WTC11 (cell line): Measurements from ENCODE around the gene ABCA1. TPM values are rescaled to one million over a fixed set of nuclear protein-coding genes. Genes with fewer than 3 reads are reported as not detected.

Experiments
- ATAC-seq: fragments of 200-7000 bp; cut with Tn5 transposase; 2 replicates; pipeline ENCODE4 v1.10.0; 2021; ENCODE audit warnings: mild to moderate bottlenecking, moderate library complexity
- CTCF ChIA-PET: fragments of 300-600 bp; sonication (Branson Sonifier 250); formaldehyde crosslinking; loops from one replicate; lab custom pipeline; 2021; ENCODE audit warnings: antibody characterized with exemption; lab: Charles Lee
- POLR2A ChIA-PET: fragments of 350-600 bp; sonication (Branson Sonifier 250); formaldehyde crosslinking; loops from one replicate; lab custom pipeline; 2021; ENCODE audit warnings: antibody characterized with exemption; lab: Charles Lee
- DNase-seq: peaks from one replicate; pipeline ENCODE4 v3.0.0; 2021; ENCODE audit warnings: low spot score
- H3K27ac Mint-ChIP-seq: 2 replicates; pipeline ENCODE4 v1.8.0; 2021; ENCODE audit warnings: mixed read lengths
- H3K27me3 Mint-ChIP-seq: 2 replicates; pipeline ENCODE4 v1.8.0; 2021; ENCODE audit warnings: low read depth, mild to moderate bottlenecking, moderate library complexity, mixed read lengths
- H3K36me3 Mint-ChIP-seq: 2 replicates; pipeline ENCODE4 v1.8.0; 2021; ENCODE audit warnings: mixed read lengths
- H3K4me1 Mint-ChIP-seq: 2 replicates; pipeline ENCODE4 v1.8.0; 2022; ENCODE audit warnings: mixed read lengths
- H3K4me3 Mint-ChIP-seq: 2 replicates; pipeline ENCODE4 v1.8.0; 2021; ENCODE audit warnings: mild to moderate bottlenecking, moderate library complexity, mixed read lengths
- H3K9me3 Mint-ChIP-seq: 2 replicates; pipeline ENCODE4 v1.8.0; 2021; ENCODE audit warnings: mixed read lengths
- ATF6 ChIP-seq: sonication (generic); formaldehyde crosslinking; IDR thresholded peaks from 2 replicates; pipeline ENCODE4 v1.8.1; 2023; ENCODE audit warnings: mild to moderate bottlenecking, missing genetic modification reagents
- CREB1 ChIP-seq: sonication (generic); formaldehyde crosslinking; IDR thresholded peaks from 2 replicates; pipeline ENCODE4 v1.8.0; 2023; ENCODE audit warnings: mild to moderate bottlenecking, missing genetic modification reagents
- CREM ChIP-seq: sonication (generic); formaldehyde crosslinking; IDR thresholded peaks from 2 replicates; pipeline ENCODE4 v1.8.1; 2022; ENCODE audit warnings: mild to moderate bottlenecking, missing genetic modification reagents, moderate library complexity
- E2F4 ChIP-seq: sonication (generic); formaldehyde crosslinking; IDR thresholded peaks from 2 replicates; pipeline ENCODE4 v1.8.1; 2022; ENCODE audit warnings: low read depth, mild to moderate bottlenecking, moderate library complexity, missing genetic modification reagents, borderline replicate concordance
- FOXK1 ChIP-seq: sonication (generic); formaldehyde crosslinking; IDR thresholded peaks from 2 replicates; pipeline ENCODE4 v1.8.0; 2022; ENCODE audit warnings: mild to moderate bottlenecking, moderate library complexity, missing genetic modification reagents
- GABPB1 ChIP-seq: sonication (generic); formaldehyde crosslinking; IDR thresholded peaks from 2 replicates; pipeline ENCODE4 v1.8.1; 2023; ENCODE audit warnings: mild to moderate bottlenecking, missing genetic modification reagents
- IRF2 ChIP-seq: sonication (generic); formaldehyde crosslinking; IDR thresholded peaks from 2 replicates; pipeline ENCODE4 v1.8.0; 2022; ENCODE audit warnings: low read depth, missing genetic modification reagents, borderline replicate concordance
- JUN ChIP-seq: sonication (generic); formaldehyde crosslinking; IDR thresholded peaks from 2 replicates; pipeline ENCODE4 v1.8.0; 2023; ENCODE audit warnings: mild to moderate bottlenecking, missing genetic modification reagents
- NR2C2 ChIP-seq: sonication (generic); formaldehyde crosslinking; IDR thresholded peaks from 2 replicates; pipeline ENCODE4 v1.8.0; 2022; ENCODE audit warnings: mild to moderate bottlenecking, missing genetic modification reagents
- OVOL2 ChIP-seq: fragments of 250-450 bp; sonication (Bioruptor Pico); IDR thresholded peaks from 2 replicates; pipeline ENCODE4 v1.9.0; 2021; ENCODE audit warnings: mild to moderate bottlenecking, borderline replicate concordance
- RELA ChIP-seq: sonication (generic); formaldehyde crosslinking; IDR thresholded peaks from 2 replicates; pipeline ENCODE4 v1.8.1; 2022; ENCODE audit warnings: missing genetic modification reagents, mild to moderate bottlenecking, borderline replicate concordance
- RORB ChIP-seq: fragments of 250-450 bp; sonication (Bioruptor Pico); IDR thresholded peaks from 2 replicates; pipeline ENCODE4 v1.9.0; 2021; ENCODE audit warnings: mild to moderate bottlenecking
- TCF7 ChIP-seq: sonication (generic); formaldehyde crosslinking; IDR thresholded peaks from 2 replicates; pipeline ENCODE4 v1.8.0; 2022; ENCODE audit warnings: mild to moderate bottlenecking, low read depth, missing genetic modification reagents, moderate library complexity
- TEAD4 ChIP-seq: sonication (generic); formaldehyde crosslinking; IDR thresholded peaks from 2 replicates; pipeline ENCODE4 v1.8.0; 2022; ENCODE audit warnings: mild to moderate bottlenecking, missing genetic modification reagents
- TP53 ChIP-seq: sonication (generic); formaldehyde crosslinking; IDR thresholded peaks from 2 replicates; pipeline ENCODE4 v1.8.1; 2023; ENCODE audit warnings: mild to moderate bottlenecking, missing genetic modification reagents
- ZBTB21 ChIP-seq: sonication (generic); formaldehyde crosslinking; IDR thresholded peaks from 2 replicates; pipeline ENCODE4 v1.8.1; 2023; ENCODE audit warnings: mild to moderate bottlenecking, missing genetic modification reagents, borderline replicate concordance
- ZNF138 ChIP-seq: sonication (generic); formaldehyde crosslinking; conservative IDR thresholded peaks from 2 replicates; pipeline ENCODE4 v1.8.1; 2022; ENCODE audit warnings: mild to moderate bottlenecking, moderate library complexity, missing genetic modification reagents
- ZNF423 ChIP-seq: fragments of 250-450 bp; sonication (Bioruptor Pico); IDR thresholded peaks from 2 replicates; pipeline ENCODE4 v2.1.2; 2022; ENCODE audit warnings: mild to moderate bottlenecking, moderate library complexity
- ZNF425 ChIP-seq: fragments of 250-450 bp; sonication (Bioruptor Pico); conservative IDR thresholded peaks from 2 replicates; pipeline ENCODE4 v1.9.0; 2021; ENCODE audit warnings: mild to moderate bottlenecking
- total RNA-seq: library from RNA; stranded (reverse); gene quantifications from 3 replicates; pipeline ENCODE4 v1.2.3, GENCODE V29; 2021

The ABCA1 gene
- total RNA-seq, 1 experiment from 2014 or later, result 7.8 TPM

- POLR2A ChIA-PET, result interaction anchor here (0.7 kb wide), 2 partner anchors 8 to 9 kb away, joined by 3 to 7 read pairs; no protein-coding TSS in a partner anchor
- TF ChIP-seq JUN, result no peak
- no peak for TF ChIP-seq TEAD4
- no peak for TF ChIP-seq RELA (CRISPR knock-in tag)
- no peak for TF ChIP-seq ATF6 (CRISPR knock-in tag)
- no peak for TF ChIP-seq CREM
- no peak for TF ChIP-seq TCF7 (CRISPR knock-in tag)
- no peak for TF ChIP-seq ZBTB21
- TF ChIP-seq NR2C2 (CRISPR knock-in tag), result no peak
- TF ChIP-seq OVOL2 (CRISPR knock-in tag), result no peak
- TF ChIP-seq GABPB1 (CRISPR knock-in tag), result no peak
- TF ChIP-seq RORB, result no peak
- TF ChIP-seq, all 79 proteins: peak for 0
- ATAC-seq (no peak), DNase-seq (no peak)
- CTCF ChIA-PET, result no interaction called here
- H3K4me3 Mint-ChIP-seq, result no peak overlapping the region
- H3K27me3 Mint-ChIP-seq, result no peaks in the 10 kb centered on the region
- H3K36me3 Mint-ChIP-seq, result no peaks in the 10 kb centered on the region
- no peak overlapping the region for H3K27ac Mint-ChIP-seq
- H3K9me3 Mint-ChIP-seq, result no peaks in the 10 kb centered on the region
- H3K4me1 Mint-ChIP-seq, result peaks cover 17% of the 10 kb centered on the region
Measured at GRCh38 chr9:104896131-104896530, 31.8 kb downstream of the ABCA1 start.

- ATAC-seq (no peak), DNase-seq (no peak)
- TF ChIP-seq CREB1 (CRISPR knock-in tag), result no peak
- Mint-ChIP-seq H3K27ac (no peak overlapping the region), H3K4me3 (no peak overlapping the region), H3K27me3 (no peaks in the 10 kb centered on the region), H3K9me3 (no peaks in the 10 kb centered on the region), H3K4me1 (peaks cover 11% of the 10 kb centered on the region), H3K36me3 (no peaks in the 10 kb centered on the region)
- POLR2A ChIA-PET, result no interaction called here
- CTCF ChIA-PET, result no interaction called here
Measured at GRCh38 chr9:104895572-104895971, 32.4 kb downstream of the ABCA1 start.

GRCh38 chr9:104892701-104893100 is 35.3 kb downstream of the ABCA1 start:
- no peak for DNase-seq
- no peak overlapping the region for H3K27ac Mint-ChIP-seq
- CTCF ChIA-PET, result interaction anchor here (0.8 to 1.3 kb wide), 2 partner anchors 30 to 33 kb away, joined by 3 to 5 read pairs; no protein-coding TSS in a partner anchor
- POLR2A ChIA-PET, result no interaction called here
- no peak overlapping the region for H3K4me3 Mint-ChIP-seq
- H3K36me3 Mint-ChIP-seq, result 0 out of 2 replicates have a peak, but pooled peaks cover 5% of the 10 kb centered on the region
- no peak for ATAC-seq
- peaks cover 4% of the 10 kb centered on the region; the same call in 1 of the 2 replicates for H3K27me3 Mint-ChIP-seq
- TF ChIP-seq ZNF425 (CRISPR knock-in tag), result no peak
- TF ChIP-seq E2F4 (CRISPR knock-in tag), result no peak
- no peak for TF ChIP-seq JUN
- TF ChIP-seq ZBTB21, result no peak
- no peak for TF ChIP-seq FOXK1 (CRISPR knock-in tag)
- TF ChIP-seq TP53 (CRISPR knock-in tag), result no peak
- TF ChIP-seq ZNF138, result no peak
- no peak for TF ChIP-seq IRF2 (CRISPR knock-in tag)
- TF ChIP-seq ZNF423 (CRISPR knock-in tag), result no peak
- no peak for TF ChIP-seq NR2C2 (CRISPR knock-in tag)
- no peaks in the 10 kb centered on the region for H3K9me3 Mint-ChIP-seq
- peaks cover 22% of the 10 kb centered on the region for H3K4me1 Mint-ChIP-seq
